NCI-H146 (cell line): ENCODE measurements around the gene STOM.

ENCODE experiments used
- DNase-seq: peaks from one replicate; lab custom pipeline; 2025; lab: John Stamatoyannopoulos, UW

The STOM gene

DNA sequence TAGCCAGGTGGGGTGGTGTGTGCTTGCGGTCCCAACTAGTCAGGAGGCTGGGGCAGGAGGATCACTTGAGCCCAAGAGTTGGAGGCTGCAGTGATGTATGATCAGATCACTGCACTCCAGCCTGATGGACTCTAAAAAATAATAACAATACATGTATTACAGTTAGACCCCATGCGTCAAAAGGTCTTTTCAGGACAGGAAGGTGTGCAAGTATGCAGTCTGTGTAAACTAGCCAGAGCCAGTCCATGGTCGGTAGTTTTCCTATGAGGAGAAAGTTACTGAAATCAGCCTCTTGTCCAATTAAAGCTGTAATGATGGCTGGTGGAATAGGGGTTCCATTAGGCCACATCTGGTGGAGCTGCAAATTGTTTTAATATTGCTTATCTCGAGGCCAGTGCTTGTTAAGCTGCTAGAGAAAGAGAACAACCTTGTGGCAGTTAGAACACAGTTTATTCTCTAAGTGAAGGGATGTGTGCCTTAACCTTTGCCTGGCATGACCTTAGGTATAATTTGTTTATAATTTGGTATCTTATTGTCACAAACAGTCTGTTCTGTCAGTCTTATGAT, 1.5 kb upstream of the STOM start:
- DNase-seq: no peak

DNA sequence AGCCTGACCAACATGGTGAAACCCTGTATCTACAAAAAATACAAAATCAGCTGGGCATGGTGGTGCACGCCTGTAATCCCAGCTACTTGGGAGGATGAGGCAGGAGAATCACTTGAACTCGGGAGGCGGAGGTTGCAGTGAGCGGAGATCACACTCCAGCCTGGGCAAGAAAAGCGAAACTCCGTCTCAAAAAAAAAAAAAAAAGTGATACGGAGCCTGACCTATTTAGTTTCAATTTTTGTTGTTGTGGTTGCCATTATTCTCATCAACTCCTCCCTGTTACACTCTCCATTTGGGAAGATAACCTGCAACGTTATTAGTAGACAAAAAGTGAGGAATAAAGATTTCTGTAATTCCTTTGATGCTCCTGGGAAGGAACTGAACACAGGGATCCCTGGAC, 1.3 kb downstream of the STOM start:
- no peak for DNase-seq

DNA sequence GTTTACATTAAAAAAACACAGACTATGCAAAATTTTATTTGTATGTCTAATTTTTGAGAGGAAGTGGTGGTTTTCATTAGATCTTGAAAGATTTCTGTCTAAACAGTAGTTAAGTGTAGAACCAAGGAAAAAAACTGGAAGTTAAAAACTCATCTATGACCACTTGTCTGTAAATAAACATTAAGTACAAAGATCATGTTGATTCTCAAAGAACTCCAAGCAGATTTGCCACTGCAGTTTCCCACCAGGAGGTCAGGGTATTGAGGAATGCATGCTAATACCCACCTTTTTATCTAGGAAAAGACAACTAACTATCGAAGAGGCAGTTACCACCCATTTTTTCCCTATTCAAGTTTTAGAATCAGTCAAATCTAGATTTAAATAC, 1.9 kb downstream of the STOM start:
- DNase-seq: no peak

DNA sequence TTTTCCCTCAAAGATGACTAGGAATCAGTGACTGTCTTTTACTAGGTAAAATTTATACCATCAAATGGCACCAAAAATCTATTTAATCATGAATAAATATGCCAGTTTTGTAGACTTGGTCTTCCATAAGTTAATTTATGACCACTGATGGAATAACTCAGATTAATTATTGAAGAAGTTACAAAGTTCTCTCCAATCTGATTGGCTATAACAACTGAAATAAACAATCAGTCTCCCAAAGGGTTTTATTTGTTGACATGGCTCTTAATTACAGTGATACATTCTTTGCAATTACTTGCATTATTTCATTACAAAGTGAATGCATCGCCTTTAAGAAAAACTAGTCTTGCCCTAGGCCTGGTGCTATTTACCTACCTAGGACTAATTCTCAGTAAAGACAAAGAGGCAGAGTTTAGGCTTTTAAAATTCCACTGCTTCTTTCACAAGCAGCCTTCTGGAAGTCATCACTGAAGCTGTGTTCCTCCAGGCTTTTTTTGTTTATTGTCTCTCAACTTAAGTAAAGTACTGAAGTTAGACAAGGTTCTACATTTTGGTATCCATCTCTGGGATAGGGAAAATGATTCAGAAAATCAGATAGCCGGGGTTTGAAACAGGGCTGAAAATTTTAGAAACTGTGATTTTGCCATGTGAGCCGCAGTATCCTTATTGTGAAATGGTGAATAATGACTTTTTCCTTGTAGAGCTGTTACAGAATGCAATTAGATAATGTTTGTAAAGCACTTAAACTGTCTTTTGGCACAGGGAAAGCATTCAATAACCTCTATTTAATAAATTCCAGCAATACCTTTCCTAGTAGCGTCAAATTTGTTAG, 2.5 kb downstream of the STOM start:
- no peak for DNase-seq

DNA sequence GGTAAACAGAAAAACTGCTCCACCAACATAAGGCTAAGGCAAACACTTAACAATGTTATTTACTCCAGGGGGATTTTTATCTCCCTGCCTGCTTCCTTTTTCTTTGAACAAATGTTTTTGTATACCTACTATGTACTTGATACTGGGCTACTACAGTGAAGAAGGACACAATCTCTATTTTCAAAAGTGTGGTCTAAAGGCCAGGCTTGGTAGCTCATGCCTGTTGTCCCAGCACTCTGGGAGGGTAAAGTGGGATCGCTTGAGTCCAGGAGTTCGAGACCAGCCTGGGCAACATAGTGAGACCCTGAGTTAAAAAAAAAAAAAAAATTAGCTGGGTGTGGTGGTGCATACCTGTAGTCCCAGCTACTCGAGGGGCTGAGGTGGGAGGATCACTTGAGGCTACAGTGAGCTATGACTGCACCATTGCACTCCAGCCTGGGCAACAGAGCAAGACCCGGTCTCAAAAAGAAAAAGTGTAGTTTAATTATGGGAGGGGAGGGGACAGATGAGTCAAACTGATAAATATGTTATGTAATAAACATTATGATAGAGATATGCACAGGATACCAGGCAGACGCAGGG, 3.3 kb downstream of the STOM start:
- no peak for DNase-seq

DNA sequence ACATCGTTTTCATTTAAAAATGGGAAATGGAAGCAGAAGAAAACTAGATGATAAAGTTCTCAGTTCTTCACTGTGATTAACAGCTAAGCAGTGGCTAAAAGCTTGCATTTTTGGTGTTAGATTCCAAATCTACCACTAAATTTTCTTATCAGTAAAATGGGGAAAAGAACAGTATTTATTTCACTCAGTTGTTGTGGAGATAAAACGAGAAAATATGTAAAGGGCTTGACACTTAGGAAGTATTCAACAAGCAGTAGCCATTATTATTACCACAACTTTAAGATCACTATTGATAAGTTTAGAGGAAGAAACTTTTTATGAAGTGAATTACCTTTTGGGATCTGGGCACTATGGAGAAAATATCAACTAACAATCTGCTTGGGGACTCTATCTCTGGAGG, 4.5 kb downstream of the STOM start:
- DNase-seq: no peak

DNA sequence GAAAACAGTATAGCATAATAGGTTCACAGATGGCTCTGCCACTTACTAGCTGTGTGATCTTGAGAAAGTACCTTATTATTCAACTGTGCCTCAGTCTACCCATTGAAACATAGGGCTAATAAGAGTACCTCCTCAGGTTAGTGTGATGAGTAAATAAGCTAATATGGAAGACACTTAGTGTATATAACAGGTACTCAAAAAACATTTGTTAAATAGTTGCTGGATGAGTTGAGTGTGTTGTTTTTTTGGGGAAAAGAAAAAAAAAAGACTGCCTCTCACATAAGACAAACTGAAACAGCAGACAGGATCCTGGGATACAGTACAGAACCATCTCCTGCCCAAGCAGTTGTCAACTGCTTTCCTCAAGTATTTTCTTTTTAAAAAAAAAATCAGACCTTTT, 5.2 kb downstream of the STOM start:
- no peak for DNase-seq

DNA sequence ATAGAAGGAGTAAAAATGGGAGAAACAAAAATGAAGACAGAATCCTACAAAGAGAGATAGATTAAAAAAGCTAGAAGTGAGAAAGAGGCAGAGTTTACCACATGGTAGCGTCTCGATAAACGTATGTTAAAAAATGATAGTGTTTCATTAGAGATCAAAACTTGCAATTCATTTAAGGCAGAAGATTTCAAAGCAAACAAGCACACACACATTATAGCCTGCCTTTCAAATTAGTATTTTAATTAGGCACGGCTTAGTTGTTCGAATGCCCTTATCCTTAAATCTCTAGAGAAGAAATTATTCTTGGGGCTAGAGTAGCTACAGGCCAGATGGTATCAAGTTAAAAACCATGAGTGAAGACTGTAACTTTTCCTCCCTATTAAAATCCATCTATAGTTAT, 6.0 kb downstream of the STOM start:
- DNase-seq: no peak

DNA sequence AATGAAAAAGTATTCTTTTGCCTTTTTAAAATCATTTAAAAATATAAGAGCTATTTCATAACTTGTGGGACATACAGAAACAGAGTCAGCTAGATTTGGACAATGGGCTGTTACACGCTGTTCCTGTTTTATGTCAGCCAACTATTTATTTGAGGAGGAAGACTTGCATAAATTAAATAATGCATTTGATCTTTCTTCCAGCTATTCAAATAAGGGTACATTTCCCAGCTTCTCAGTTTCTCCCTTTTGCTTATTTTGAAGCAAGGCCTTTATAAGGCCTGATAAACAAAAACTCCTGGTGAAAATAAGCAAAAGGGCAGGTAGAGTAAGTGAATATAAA, 6.5 kb downstream of the STOM start:
- no peak for DNase-seq

DNA sequence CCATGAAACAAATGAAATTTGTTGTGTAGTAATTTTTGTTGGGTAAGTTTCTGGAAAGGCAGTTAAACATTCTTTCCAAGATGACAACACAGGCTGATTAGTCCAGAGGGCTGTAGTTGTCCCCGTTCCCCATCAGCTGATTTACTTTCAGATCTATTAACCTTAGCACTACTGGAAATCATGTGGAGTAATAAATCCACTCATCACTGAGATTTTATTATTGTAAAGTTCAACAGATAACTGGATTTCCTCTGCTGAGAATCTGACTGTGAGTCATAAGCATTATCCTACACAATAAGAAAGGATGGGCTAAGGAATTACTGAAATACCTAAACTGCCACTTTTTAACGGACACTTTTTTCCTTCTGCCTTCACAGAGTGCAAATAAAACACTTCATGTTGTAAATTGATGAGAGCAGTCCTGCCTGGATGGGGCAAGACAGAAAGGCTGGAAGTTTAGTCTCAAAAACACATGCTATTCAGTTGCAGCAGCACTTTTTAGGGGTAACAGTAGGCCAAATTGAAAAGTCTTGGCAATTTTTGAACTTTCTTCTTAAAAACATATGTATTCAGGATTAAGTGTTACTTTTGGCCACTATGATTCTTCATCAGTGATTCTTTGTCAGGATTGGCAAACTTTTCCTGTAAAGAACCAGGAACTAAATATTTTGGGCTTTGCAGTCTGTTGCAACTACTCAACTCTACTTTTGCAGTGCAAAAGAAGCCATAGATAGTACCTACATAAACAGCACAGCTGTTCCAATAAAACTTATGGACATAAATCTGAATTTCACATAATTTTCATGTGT, 7.0 kb downstream of the STOM start:
- no peak for DNase-seq

DNA sequence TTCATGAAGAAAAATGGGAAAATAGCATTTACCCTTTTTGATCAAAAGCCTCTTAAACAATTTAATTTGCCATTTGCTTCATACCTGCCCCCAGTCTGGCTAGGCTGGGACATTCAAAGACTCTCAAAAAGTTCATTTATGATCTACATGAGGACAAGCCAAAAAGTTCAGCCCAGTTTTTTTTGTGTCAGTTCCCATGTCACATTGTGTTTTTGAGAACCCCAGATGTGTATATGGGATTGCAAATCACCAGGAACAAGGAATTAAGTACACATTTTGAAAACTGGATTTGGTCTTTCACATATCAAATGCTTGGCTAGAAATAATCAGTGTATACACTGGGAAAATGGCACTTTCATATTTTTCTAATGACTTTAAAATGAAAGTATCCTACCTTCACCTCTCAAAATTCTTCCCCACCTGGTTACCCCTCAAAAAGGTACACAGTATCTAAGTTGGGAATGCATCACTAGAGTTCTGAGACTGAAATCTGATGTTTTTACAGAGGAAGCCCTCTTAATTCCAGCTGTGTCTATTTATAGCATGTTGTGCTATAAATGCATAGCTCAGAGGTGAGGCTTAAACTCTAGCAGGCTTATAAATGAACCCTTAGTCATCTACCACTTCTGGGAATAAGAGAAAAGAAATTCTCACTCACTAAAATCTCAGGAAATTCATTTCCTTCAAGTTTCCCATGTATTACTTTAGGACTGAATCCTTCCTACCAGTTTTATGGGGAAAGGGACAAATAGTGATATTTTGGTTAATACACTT, 9.3 kb downstream of the STOM start:
- DNase-seq: no peak

DNA sequence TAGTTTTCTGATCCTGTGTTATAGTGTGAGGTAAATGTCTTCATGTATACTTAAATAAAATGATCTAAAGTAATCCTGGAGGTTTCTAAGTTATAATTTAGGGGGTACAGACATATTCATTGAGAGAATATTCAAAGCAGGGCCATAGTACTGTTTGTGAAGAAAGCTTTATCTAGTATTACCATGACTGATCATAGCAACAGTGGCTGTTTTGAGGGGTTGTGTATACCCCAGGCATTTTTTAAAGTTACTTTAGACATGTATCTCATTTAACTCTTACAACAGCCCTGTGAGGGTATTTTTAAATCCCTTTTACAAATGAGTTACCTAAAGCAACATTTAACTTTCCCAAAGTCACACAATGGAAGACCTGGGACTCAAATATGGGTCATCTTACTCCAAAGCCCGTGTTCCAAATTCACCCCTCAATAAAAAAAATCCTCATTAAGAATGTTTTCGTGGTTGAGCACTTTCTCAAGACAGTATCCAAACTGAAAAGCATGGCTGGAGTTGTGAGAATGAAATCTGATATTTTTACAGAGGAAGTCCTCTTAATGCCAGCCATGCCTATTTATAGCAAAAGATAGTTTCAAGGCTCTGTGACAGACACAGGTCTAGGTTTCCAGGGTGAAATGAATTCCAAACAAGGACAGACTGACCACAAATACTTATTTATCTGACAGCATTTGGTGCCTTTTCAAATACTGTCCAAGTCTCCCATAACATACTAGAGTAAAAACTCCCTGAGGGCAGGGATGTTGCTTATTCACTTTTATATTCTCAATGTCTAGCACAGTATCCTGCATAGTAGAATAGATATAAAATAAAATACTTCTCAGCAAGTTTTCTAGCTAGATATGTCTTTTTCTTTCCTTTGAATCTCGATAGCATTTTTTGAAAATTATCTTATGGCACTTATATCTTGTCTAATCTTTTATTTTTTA, 10.4 kb downstream of the STOM start:
- no peak for DNase-seq

DNA sequence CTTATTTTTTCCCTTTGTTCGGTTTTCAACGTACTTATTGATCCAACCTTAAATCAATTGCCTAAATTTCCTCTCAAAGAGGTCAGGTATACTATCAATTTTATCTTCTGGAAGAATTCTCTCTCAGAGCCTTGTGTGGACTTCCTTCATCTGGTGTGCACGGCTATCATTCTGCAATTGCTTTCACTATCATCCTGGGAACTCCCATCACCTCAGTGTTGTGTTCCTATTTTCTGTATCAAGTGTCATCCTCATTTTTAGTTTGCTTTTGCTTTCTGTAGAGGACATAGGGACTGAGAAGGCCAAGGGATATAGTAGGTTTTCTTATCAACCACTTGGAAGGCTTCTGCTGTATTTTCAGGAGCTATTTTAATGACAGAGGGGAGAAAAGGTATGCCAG, 11.3 kb downstream of the STOM start:
- DNase-seq: no peak

DNA sequence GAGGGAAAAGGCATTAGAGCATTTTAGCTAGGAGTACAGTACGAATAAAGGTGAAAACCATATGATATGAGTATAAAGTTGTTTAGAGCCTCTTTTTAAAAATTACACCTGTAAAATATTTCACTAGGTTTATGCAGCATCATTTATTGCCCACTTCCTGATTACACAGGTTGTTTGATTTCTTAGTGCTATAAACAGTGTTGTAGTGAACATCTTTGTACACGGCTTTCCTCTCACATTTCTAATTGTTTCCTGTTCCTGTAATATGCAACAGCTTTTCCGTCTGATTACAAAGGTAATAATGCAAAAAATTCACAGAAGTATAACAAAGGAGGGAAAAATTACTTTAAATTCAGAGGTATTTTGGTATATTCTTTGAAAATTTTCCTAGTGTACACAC, 13.0 kb downstream of the STOM start:
- DNase-seq: no peak

DNA sequence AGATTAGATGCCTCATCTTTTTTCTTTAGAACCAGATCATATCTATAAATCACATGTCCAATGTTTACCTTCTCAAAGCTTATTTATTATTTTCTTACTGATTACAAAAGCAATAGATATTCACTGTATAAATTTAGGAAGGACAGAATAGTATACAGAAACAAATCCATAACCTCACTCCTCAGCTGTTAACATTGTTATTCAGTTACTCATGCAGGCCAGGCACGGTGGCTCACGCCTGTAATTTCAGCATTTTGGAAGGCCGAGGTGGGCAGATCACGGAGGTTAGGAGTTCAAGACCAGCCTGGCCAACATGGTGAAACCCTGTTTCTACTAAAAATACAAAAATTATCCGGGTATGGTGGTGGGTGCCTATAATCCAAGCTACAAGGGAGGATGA, 15.3 kb downstream of the STOM start:
- DNase-seq: no peak

DNA sequence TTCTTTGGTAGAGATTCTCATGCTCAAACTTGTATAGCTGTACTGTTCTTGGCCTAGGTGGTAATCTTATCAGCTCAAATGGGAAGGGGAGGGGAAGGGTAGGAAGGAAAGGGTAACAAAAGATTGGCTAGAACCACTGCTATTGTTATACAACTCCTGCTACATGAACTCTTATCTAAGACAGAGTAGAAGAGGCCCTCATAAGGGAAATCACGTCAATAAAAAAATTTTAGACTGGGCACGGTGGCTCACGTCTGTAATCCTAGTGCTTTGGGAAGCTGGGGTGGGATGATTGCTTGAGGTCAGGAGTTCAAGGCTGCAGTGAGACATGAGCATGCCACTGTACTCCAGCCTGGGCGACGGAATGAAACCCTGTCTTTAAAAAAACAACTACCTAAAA, 15.9 kb downstream of the STOM start:
- DNase-seq: no peak

DNA sequence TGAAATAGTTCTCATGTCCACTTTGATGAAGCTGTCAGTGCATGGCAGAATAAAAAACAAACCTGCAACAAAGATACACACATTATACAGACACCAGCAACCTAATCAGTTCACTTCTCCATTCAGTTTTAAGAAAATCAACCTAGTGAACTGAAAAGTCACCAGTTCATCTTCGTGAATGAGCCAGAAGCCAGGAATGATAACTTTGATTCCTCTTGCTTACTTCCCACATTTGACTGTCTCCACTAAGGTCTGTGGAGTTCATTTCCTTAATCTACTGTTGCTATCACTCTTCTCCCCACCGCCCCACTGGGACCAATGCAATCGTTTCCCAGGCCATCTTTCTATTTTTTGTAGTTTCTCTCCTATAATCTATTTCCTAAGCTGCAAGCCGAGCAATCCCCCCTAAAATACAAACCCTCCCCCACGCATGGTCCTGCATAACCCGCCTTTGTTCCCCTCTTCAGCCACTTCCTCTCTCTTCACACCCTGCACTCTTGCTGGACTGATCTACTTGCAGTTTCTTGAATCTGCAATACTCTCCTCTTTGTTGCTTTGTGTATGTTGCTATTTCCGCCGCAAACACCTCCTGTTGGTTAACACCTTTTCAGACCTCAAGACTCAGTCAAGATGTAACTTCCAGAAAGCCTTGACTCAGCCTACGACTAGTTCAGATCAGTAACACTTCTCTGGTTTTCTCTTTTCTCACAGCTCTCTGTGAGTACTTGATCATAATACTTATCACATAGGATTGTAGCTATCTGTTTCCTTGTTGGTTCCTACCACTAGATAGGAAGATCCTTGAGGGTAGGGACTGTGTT, 16.6 kb downstream of the STOM start:
- no peak for DNase-seq

DNA sequence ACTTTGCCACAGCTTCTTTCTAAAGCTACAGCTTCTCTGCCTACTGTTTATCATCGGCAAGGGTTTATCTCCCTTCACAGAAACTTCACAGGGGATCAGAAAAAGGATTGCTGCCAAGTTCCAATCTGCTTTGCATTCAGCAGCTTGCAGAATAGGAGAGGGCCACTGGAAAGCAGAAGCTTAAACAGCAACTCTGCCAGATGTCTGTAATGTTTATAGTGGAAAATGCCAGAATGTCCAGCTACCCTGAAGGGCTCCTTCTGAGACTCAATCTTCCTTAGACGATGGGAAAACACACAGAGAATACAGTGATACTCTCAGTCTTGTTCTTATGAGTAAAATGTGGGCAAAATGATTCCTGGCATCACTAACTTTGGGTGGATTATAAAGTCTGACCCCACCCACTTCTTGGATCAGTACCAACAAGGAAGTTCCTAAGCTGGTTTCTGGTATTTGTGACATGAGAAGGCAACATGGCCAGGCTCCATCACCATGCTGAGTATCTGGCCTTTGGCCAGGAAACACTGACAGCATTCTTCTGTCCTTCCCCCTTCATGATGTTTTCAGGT, 19.0 kb downstream of the STOM start:
- no peak for DNase-seq

DNA sequence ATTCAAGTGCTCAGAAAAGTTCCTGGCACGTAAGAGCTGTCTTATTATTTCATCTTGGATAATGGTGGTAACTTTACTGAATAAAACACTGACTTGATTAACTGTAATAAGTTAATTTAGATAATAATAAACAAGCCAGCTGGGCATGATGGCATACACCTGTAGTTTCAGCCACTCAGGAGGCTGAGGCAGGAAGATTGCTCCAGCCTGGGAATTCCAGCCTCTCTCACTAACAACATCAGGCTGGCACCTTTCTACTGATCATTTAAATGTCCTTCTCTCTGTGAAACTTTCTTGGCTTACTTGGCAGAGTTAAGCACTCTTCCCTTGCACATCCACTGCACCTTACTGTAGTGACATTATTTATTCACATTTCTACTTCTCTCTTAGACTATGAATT, 20.0 kb downstream of the STOM start:
- no peak for DNase-seq

DNA sequence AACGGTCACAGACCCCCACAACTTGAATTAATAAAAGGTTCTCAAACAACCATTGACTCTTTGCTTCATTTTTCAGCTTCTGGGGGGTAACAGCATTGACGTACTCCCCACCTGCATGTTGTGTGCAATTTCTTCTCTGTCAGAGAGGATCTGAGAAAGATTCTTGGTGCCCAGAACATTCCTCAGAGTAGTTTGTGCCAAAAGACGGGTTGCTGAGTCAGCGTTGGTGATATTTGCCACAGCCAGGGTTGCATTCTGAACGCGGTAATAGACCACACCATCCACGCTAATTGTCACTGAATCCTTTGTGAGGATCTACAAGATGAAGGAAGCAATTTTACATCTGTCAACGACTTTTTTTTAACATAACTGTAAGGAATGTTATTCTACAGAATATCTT, 21.0 kb downstream of the STOM start:
- no peak for DNase-seq
